HPDE6-E6E7 (cell line): ENCODE results near the gene KRT5.

ENCODE experiments used
- DNase-seq: peaks from one replicate; pipeline ENCODE4 v3.0.0; 2011; ENCODE audit warnings: missing footprints; ENCODE audit errors: extremely low spot score

Gene KRT5

DNA sequence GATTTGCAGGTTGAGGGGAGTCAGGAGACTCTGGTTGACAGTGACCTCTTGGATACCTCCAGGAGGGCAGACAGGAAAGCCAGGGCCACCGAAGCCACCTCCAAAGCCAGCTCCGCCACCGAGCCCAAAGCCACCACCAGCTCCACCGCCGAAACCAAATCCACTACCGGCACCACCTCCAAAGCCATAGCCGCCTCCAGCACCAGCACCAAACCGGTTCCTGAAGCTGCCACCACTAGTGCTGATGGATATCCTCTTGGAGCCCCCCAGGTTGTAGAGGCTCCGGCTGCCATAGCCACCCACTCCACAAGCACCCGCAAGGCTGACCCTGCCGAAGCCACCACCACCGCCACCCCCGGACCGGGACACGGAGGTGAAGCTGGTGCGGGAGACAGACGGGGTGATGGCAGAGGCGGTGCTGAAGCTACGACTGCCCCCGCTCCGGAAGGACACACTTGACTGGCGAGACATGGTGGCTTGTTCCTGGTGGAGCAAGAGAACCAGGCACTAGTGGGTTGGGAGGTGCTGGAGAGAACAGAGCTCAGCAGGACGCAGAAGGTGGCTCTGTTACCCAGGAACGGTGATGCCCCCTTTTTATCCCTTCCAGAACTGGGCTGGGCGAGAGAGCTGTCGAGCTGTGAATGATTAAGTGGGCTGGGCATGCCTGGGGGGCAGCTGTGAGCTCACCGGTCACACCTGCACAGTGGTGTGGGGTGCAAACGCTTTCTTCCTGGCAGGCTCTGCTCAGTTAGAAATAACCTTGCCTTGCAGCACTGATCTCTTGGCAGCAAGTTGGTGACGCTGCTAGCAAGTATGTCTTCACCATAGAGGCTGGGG lies at the start of gene KRT5:
Gene KRT5, minus strand, starts transcription at position 569 of the 837 bp plus-strand sequence. Its CDS starts 98 bp downstream, at position 471.
- peak; percentile 80 for DNase-seq

DNA sequence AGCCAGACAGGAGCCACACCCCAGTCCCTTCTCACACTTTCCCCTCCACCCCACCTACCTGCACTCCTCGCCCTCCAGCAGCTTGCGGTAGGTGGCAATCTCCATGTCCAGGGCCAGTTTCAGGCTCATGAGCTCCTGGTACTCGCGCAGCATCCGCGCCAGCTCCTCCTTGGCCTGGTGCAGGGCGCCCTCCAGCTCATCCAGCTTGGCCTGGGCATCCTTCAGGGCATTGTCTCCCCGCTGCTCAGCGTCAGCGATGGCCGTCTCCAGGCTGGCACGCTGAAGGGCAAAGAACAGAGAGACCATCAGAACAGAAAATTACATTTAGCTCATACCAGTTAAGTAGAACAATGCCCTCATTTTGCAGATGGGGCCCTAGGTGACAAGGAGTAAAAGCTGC lies 47.9 kb upstream of the KRT5 start:
- DNase-seq, result no peak

DNA sequence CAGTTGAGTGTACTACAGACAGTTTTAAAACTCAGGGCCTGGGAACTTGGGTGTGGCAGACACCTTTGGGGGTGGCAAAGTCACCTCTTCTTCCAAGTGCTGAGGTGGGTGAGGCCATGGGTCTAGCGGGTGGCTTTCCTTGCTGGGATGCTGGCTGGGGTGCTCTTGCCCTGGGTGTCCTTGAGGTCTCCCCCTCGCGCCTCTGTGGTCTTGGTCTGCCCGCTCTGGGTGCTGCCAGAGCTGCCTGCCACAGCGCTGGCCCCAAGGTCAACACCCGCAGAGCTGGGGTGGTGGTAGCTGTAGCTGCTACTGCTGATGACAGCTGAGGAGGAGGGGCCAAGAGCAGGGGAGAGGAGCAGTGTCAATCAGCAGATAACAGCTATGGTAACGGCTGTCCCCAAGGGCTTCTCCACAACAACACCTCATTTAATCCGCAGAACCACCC lies 46.7 kb upstream of the KRT5 start:
- no peak for DNase-seq

DNA sequence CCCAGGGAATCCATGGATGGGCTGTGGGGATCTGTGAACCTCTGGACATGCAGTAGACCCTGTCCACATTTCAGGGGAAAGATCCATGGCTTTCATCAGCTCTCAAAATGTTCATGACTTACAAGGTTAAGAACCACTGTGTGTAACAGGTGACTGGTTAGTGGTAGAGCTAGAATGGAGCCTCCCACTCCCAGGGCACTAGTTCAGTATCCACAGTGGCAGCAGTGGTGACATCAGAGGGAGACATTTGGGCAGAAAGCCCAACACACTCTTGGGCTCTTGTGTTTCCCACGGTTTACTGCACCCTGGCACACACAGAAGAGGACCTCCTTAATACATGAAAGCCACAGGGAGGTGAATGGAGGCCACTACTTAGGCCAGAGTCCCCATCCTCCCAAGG lies 44.4 kb upstream of the KRT5 start:
- no peak for DNase-seq

DNA sequence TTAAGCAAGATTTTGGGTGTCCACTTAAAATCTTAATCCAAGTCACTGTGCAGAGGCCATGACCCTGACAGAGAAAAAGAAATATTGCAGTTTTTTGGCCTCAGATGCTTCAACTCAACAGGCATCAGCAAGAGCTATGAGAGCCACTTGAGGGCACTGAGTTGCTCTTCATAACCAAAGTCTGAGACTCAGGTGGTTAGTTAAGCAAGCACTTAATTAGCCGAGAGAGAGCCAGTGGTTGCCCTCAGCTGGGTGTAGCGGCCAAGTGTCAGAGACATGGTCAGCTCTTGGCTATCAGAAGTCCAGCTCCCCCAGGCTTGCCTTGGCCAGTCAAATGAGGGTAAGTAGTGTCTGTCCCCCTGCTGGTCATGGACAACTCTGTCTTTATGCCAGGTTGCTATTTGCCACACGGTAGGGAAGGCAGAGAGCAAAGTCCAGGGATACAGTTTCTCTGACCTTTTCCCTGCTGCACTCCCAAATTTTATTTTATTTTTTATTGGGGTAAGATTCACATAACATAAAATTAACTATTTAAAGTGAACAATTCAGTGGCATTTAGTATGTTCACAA lies 41.8 kb upstream of the KRT5 start:
- no peak for DNase-seq

DNA sequence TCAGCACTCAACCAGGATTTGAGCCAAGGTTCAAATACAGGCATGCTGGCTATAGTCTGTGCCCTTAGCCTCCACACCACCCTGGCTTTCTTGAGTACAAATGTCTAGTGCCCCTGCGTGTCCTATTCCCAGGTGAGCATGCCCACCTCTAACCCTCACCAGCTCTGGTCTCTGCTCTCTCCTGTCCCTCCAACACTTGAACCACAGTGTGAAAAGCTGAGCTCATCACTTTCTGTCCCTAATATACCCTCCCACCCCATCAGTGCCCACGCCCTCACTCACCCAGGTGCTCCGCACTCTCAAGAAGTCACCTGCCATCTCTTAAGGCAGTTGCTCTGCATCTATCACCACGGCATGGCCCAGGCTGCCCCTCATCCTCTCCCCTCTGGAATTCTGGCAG lies 39.8 kb upstream of the KRT5 start:
- no peak for DNase-seq

DNA sequence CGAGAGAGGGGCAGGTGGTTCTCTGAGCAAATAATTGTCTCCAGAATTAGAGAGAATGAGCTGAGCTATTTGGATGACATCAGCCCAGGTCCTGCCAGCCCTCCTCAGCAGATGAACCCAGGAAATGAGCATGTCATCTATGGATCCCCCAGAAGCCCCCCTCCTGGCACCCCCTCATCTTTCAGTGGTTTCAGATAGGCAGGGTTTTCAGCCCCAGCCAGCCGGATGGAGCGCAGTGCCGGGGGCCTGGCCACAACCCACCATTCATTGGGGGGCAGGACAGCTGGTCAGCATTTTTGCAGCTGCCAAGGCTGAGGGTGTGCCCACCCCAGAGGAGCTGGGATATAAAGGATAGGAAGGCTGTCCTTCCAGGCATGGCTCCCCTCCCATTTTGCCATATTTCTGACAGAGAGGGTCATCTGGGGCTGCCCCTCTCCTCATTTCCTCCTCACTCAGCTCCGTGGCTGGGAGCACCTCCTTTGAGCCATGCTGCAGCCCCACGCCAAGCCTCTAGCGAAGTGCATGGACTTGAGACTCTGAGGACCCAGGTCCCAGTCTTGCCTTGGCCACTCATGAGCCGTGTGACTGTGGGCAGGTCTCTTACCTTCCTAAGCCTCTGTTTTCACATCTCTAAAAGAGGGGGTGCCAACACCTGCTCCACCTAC lies 38.7 kb upstream of the KRT5 start:
- DNase-seq, result no peak

DNA sequence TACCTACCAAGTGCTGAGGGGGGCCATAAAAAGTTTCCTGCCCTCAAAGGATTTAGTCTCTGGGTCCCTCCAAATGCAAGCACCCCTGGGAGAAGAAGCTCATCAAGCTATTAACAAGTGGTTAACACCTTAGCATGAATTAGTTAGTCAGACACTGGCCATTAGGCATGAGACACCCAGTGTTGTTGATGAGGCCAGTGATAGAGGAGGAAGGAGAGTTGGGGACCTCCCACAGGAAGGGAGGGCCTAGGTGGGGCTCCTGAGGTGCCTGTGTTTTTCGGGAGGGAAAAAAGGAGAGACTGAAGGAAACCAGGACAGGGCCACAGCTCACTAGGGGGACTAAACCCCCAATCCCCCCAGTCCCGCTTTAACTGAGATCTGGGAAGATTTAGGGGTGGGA lies 37.3 kb upstream of the KRT5 start:
- DNase-seq, result no peak

DNA sequence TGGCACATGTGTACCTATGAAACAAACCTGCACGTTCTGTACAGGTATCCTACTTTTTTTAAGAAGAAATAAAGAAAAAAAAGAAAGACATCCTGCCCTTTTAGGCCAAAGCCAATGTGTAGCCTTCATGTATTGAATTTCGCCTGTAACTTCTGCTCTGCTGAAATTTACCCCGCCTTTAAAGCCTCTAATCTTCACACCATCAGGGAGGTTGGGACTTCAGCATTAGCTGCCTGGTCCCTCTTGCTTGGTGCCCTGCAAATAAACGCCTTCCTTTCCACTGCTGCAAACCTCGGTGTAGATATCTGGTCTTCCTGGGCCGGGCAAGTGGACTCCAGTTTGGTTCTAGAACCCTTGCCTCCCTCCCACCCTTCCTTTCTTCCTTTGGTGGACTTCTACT lies 35.4 kb upstream of the KRT5 start:
- DNase-seq, result no peak

DNA sequence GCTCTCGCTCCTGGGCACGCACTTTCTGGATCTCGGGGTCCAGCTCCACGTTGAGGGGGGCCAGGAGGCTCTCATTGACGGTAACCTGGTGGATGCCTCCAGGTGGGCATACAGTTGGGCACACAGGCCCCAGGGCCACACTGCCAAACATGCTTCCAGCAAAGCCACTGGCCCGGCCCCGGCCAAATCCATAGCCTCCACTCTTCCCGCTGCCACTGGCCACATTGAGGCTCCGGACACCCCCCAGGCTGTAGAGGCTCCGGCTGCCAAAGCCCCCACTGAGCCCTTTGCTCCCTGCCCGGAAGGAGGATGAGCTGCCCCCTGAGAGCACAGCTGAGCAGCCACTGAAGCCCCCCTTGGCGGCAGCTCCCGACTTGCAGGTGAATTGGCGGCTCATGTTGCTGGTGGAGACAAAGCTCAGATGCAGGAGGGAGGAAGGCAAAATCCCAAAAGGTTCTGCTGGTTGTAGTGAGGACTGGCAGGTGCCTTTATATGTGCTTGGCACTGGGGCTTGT lies 32.5 kb upstream of the KRT5 start, which contains the start of gene KRT71:
Gene KRT71, minus strand, starts transcription at position 465 of the 515 bp plus-strand sequence. Its CDS starts 68 bp downstream, at position 397.
- DNase-seq, result no peak

DNA sequence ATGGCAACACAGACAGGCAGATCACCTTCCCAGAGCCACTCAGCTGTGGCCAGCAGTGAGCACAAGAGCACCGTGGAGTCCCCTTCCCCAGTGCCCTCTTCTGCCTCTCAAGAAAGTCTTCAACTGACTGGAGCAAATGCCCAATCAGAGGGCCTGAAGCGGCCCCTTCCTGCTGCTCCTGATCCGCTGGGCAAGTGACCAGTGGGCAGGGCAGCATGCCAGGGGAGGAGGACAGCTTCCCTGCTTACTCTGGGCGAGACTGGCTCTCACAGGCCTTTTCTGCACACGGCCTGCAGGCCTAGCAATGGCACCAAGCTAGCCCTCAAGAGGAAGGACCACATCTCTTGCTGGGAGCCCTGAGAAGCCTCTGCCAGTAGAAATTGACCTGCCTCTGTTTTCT lies 31.9 kb upstream of the KRT5 start:
- no peak for DNase-seq

DNA sequence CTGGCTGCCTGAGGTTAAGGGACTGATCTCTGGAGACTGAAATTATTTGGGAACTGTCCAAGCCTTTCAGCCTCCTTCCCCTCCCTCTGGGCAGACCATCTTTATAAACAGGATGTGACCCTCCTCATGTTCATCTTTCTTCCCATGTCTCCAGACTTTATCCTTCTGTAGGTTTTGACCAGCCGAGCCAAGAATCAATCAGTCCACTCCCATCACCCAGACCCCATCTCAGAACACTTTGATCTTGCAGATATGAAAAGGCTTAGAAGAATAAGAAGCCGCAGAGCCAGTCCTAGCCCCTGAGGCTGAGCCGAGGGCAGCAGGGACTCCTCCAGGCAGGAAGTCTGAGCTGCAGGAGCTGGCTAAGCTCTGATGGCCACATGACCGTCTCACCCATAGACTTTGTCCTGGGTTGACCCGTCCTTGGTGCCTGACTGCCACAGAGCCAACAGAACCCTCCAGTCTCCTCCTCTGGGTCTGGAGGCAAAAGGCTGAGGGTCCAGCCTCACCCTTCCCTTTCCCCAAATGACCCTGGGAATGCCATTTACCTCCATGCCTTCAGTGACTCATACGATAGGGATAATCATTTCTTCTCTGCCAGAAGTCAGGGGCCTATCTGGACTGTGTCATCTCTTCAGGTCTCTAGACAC lies 31.1 kb upstream of the KRT5 start:
- DNase-seq, result no peak

DNA sequence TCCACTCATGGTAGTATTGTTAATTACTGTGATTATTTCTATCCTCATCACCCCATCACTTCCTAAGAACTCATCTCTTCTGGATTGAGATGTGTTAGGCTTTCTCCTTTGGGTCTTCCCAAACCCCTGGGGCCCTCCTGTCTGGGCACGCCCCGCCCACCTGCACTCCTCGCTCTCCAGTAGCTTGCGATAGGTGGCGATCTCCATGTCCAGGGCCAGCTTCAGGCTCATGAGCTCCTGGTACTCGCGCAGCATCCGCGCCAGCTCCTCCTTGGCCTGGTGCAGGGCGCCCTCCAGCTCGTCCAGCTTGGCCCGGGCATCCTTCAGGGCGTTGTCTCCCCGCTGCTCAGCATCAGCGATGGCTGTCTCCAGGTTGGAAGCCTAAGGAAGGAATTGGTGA lies 25.9 kb upstream of the KRT5 start:
- DNase-seq, result no peak

DNA sequence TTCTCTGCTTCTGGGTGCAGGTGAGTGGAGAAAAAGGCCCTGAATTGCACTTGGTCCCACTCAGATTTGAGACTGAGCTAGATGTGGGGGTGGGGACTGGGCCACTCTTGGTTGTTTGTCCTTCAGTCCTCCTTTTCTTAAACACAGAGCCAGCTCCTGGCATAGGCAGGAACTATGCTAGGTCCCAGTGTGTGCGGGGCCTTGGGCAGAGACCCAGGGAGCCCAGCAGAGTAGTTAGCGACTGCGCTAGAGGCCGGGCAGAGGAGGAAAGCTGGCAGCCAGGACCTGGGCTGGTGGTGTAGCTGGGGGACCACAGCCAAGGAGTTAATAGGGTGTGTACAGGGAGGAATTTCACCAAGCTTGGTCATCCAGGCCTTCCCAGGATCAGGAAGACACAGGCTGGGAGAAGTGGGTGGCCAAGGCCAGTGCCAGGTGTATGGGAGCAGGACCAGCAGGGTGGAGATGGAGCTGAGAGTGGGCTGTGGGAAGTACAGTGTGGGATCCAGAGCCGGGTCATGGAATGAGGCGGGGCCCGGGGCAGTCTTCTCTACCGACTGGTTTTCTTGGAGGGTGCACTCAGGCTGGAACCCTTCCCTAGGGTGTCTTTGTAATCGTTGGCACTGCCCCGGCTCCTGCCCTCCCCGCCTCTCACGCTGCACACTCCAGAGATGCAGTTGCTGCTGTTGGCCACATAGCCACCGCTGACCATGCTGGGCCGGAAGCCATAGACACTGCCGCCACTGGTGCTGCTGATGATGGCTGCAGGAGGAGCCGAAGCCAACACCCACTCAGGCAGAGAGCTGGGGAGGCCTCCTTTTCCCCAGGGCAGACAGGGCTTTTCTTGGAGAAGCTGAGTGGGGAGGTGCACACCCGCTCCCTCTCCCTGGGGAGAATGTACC lies 24.0 kb upstream of the KRT5 start:
- DNase-seq, result no peak

DNA sequence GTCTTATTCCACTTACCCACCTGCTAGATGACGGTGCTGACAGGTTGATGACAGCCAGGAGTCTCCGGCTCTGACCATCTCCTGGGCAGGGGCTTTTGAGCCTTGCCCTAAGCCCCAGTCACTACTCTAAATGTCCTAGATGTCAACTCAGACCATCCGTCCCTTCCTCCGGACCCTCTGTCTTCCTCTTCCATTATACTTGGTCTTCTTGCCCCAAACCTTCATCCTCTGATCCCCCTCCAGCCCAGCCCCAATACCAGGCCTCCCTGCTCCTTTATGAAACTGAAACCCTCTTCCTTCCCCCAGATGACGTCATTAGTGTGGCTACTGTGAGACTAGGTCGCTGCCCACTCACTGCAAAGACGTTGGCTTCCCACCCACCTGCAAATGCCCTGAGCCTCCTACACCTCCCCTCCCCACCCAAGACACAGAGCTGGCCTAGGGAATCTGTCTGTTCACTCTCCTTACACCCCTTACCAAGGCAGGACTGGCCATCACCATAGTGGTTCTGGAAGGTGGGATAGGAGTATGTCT lies 22.7 kb upstream of the KRT5 start:
- DNase-seq, result no peak

DNA sequence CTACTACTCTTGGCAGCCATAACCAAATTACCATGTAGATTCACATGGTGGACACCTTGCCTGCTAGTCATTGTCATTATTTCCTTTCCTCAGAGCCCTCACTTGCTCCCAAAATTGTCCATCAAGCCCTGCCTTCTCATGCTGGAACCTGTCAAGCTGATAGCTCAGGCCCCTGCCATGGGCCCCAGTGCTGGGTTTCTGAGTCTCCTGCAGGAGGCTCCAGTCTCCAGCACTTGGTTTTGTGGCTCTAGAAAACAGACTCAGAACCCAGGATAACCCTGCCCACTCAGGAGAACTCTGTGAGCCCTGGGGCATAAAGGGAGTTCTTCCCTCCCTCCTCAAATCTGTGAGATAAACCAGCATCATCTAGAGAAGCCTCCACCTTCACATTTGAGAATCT lies 22.0 kb upstream of the KRT5 start:
- DNase-seq, result no peak

DNA sequence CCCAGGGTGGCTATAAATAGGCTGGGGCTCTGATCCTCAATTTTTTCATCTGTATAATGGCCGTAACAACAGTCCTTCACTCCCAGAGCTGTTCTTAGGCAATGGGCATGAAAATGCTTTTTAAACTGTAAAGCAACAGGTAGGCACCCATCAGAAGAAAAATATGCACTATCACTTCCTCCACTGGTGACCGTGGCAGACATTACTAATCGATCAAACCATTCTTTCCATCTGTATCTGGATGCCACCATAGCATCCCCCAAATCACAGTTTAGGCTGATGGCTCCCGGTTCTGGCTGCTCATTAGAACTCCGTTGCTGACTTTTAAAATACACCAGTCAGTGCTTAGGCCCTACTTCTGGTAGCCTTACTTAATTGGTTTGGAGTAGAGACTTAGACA lies 21.5 kb upstream of the KRT5 start:
- no peak for DNase-seq

DNA sequence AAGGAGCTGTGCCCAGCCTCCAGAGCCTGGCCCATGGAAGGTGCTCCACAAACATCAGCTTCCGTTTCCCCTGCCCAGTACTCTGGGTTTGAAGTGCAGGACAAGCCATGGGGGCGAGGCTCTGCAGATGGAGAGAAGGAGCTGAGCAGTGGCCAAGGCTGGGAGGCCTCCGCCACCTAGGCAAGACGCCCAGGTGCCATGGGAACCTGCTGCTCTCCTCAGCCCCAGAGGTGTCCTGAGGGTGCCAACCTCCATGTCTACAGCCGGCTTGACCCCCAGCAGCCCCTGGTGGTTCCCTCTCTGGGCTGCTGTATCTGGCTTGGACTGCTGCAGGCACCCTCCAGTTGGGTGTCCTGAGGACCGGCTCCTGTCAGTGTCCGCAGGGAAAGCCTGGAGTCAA lies 20.3 kb upstream of the KRT5 start:
- no peak for DNase-seq

DNA sequence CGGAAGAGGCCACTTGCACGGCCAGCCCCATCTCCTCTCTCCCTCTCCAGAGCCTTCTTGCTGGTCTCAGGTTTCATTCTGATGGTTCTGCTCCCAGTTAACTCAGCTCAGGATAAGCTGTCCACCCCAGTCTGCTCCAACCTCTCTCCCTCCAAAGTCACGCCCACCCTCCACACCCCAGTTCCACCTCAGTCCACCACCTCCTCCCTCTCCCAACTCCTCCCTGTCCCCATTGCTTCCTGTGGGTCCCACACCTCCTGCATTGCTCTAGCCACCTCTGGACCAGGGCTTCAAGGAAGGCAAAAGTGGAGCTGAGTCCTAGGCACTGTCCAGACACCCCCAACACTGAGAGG lies 19.6 kb upstream of the KRT5 start:
- DNase-seq, result no peak

DNA sequence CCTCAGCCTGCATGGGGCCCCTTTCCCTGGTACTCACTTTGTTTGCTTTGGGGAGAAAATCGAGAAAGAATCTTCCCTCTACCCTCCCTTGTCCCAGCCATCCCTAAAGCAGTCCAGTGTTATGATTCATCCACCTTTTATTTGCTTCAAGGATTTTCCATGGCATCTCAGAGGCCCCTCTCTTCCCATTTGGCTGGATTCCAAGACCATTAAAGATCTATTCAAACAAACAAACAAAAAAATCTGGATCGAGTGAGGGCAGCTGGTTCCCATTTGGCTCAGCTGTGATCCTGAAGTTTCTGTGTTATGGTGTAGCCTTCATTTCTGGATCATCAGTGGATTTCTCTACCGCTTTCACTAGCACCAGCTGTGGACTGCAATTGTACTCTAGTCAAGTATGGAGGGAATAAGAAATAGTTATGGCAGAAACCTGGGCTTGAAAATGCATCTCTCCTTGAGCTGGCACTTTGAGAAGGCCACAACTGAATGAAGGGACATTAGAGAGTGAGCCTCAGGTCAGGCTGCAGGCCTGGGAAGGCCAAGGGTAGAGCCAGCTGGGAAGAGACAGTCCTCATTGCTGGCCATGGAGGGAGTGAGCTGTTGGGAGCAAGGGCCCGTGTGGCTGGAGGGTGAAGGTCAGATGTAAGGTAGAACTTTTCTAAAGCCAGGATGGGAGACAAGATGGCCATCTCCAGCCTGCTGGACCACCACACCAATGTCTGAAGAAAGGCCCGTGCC lies 19.1 kb upstream of the KRT5 start:
- DNase-seq, result no peak
